Measurements from ENCODE around the gene GATB.

GATB gene

DNA sequence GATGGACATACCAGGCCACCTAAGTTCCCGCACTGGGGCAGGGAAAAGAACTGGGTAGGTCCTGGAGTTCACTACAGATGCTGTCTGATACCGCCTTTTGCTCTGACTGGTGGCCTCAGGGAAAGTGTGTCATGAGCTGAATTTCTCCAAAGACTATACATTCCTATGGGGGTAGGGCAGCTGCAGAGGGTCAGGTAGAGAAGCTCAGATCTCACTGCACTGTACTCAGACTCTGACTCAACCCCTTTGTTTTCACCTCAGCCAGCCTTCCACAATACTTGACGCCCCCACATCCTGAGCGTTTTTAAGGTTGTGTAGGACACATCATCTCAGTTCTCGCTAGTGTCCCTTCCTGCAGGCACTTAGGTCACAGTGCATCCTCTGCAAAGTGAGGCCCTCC, 7.8 kb downstream of the GATB start:
- TF ChIP-seq, protein P1, sequence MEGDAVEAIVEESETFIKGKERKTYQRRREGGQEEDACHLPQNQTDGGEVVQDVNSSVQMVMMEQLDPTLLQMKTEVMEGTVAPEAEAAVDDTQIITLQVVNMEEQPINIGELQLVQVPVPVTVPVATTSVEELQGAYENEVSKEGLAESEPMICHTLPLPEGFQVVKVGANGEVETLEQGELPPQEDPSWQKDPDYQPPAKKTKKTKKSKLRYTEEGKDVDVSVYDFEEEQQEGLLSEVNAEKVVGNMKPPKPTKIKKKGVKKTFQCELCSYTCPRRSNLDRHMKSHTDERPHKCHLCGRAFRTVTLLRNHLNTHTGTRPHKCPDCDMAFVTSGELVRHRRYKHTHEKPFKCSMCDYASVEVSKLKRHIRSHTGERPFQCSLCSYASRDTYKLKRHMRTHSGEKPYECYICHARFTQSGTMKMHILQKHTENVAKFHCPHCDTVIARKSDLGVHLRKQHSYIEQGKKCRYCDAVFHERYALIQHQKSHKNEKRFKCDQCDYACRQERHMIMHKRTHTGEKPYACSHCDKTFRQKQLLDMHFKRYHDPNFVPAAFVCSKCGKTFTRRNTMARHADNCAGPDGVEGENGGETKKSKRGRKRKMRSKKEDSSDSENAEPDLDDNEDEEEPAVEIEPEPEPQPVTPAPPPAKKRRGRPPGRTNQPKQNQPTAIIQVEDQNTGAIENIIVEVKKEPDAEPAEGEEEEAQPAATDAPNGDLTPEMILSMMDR (conservative IDR thresholded peaks at IDR 0.05), result no peak
- TF ChIP-seq ZFX (IDR thresholded peaks at IDR 0.05), result no peak
- no peak overlapping the region for H3K27ac ChIP-seq

DNA sequence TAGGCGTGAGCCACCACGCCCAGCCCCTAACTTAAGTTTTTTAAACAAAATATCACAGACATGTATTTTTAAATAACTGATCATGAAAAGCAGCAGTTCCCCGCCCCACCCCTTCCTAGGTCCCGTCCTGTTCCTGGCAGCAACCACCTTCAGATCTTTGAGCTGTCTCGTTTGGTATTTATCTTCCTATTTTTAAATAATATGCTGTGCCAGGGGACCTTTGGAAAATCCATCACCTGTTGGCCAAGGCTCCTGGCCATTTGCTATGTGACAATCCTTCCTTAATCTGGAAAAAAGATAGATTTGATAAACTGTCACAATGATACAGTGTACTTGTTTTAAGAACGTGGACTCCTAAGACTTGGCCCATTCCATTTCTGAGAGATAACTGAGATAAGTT, 10.7 kb downstream of the GATB start:
- no peak overlapping the region for H3K27ac ChIP-seq
- TF ChIP-seq, protein P1 (conservative IDR thresholded peaks at IDR 0.05), result no peak
- TF ChIP-seq ZFX (IDR thresholded peaks at IDR 0.05), result no peak

DNA sequence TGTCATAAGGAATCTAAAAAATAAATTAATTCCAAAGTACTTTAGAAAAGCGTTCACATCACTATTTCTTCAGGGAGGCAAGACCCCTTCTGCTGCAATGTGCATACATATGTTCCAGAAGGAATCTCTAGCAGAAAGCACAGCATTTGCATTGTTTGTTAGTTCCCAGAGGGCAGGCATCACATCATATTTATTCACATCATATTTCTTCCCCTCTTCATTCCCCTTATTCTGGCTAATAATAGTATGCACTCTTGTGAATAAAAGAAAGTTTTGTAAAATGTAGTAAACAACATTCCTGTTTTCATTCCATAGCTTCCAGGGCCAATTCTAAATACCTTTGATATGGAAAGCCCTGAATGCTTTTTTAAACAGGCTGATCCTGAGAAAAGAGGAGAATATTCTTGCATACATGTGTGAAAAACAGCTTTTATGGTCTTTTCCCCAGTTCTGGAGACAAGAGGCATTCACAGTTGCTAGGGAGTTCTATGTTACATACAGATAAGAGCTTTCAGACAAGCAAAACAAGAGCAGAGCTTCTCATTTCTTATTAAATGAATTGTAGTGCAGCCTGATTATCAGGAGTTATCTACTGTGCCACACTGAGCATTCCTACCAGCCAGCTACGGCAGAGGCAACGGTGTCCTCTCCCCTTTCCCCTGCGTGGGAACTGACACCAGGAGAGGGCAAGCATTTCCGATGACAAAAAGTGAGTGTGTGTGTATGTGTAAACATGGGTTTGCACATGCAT, 15.2 kb downstream of the GATB start:
- TF ChIP-seq, protein P1 (conservative IDR thresholded peaks at IDR 0.05), result no peak
- TF ChIP-seq ZFX (IDR thresholded peaks at IDR 0.05), result no peak
- no peak overlapping the region for H3K27ac ChIP-seq

GRCh38 chr4:151744614-151745013, 16.2 kb downstream of the GATB start:
- no peak overlapping the region for H3K27ac ChIP-seq
- TF ChIP-seq, protein P1 (conservative IDR thresholded peaks at IDR 0.05), result no peak
- TF ChIP-seq ZFX (IDR thresholded peaks at IDR 0.05), result no peak

- H3K27ac ChIP-seq, result no peak overlapping the region
- TF ChIP-seq, protein P1 (conservative IDR thresholded peaks at IDR 0.05), result no peak
- no peak for TF ChIP-seq ZFX (IDR thresholded peaks at IDR 0.05)
Observed at GRCh38 chr4:151743894-151744293, 16.9 kb downstream of the GATB start.

DNA sequence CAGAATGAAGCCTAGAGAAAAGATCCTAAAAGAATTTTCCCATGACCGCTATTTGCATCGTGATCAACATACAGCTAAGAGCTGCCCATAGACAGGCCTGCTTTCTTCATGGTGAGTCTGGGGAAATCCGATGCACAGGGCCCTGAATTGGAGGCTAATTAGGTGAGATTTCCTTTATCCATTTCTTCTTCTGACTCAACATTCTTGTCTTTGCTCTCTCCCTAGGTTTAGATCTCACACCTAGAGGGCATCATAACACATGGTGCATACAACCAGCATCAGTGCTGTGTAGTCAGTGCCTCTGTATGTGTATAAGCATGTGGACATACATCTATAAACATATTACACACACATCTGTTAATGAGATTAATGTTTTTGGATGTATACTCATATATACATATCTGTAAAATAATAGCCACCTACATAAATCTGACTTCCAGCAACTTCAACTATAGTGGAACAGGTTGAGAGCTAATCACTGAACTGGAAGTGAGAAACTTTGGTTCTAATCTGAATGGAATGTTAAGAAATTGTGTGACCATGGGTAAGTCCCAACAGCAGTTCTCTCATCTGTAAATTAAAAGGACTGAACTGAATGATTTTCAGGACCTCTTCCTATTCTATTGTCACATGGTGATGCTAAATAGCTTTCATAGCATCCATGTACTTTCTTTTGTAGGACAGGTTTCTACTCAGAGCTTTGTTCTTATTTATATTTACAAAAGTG, 17.5 kb downstream of the GATB start:
- H3K27ac ChIP-seq, result no peak overlapping the region
- TF ChIP-seq, protein P1 (conservative IDR thresholded peaks at IDR 0.05), result no peak
- TF ChIP-seq ZFX (IDR thresholded peaks at IDR 0.05), result no peak

All from C4-2B (cell line).